ENCODE measurements around the gene C13orf42.

C13orf42 gene

GRCh38 chr13:51111174-51111573 lies at the start of gene C13orf42:
TSS of gene C13orf42 (minus strand) at chr13:51111274. CDS start at chr13:51111209, 65 bp downstream.
- no peak for DNase-seq

- peak; percentile 4 for DNase-seq
These were observed 47.9 kb upstream of the C13orf42 start for GRCh38 chr13:51158880-51159518.

- no peak for DNase-seq
These were observed 47.3 kb upstream of the C13orf42 start for GRCh38 chr13:51158365-51158764.

GRCh38 chr13:51156648-51157047 lies 45.6 kb upstream of the C13orf42 start:
- DNase-seq, result no peak

- no peak for DNase-seq
These were observed 44.9 kb upstream of the C13orf42 start for GRCh38 chr13:51155776-51156515.

- DNase-seq, result no peak
These were observed 44.1 kb upstream of the C13orf42 start for GRCh38 chr13:51155161-51155560.

GRCh38 chr13:51154029-51154555 lies 43.0 kb upstream of the C13orf42 start:
- peak; percentile 48 for DNase-seq

GRCh38 chr13:51153527-51153926 lies 42.5 kb upstream of the C13orf42 start:
- DNase-seq, result no peak

- DNase-seq, result no peak
These were observed 41.6 kb upstream of the C13orf42 start for GRCh38 chr13:51152701-51153100.

GRCh38 chr13:51151463-51151862 lies 40.4 kb upstream of the C13orf42 start:
- DNase-seq, result no peak

GRCh38 chr13:51148952-51149573 lies 38.0 kb upstream of the C13orf42 start:
- DNase-seq, result no peak

- DNase-seq, result no peak
These were observed 37.3 kb upstream of the C13orf42 start for GRCh38 chr13:51148223-51148951.

GRCh38 chr13:51147732-51148131 lies 36.7 kb upstream of the C13orf42 start:
- no peak for DNase-seq

- DNase-seq, result no peak
These were observed 35.6 kb upstream of the C13orf42 start for GRCh38 chr13:51146667-51147066.

GRCh38 chr13:51137250-51137649 lies 26.2 kb upstream of the C13orf42 start:
- DNase-seq, result no peak

GRCh38 chr13:51136276-51136980 lies 25.4 kb upstream of the C13orf42 start:
- DNase-seq, result no peak

GRCh38 chr13:51134763-51135365 lies 23.8 kb upstream of the C13orf42 start:
- no peak for DNase-seq

GRCh38 chr13:51130348-51130747 lies 19.3 kb upstream of the C13orf42 start:
- DNase-seq, result no peak

GRCh38 chr13:51125495-51126226 lies 14.6 kb upstream of the C13orf42 start:
- DNase-seq, result peak; percentile 62

- peak; percentile 30 for DNase-seq
These were observed 11.9 kb upstream of the C13orf42 start for GRCh38 chr13:51122868-51123566.

- peak; percentile 36 for DNase-seq
These were observed 9.8 kb upstream of the C13orf42 start for GRCh38 chr13:51120873-51121272.
